ENCODE data around the gene RSPH1. TPM values are rescaled to one million over a fixed set of nuclear protein-coding genes. Genes with fewer than 3 reads are reported as not detected.

The RSPH1 gene
- total and polyA plus RNA-seq, 12 donors, result 0.13 to 5.8 (median 0.87) TPM; not detected in 2

DNA sequence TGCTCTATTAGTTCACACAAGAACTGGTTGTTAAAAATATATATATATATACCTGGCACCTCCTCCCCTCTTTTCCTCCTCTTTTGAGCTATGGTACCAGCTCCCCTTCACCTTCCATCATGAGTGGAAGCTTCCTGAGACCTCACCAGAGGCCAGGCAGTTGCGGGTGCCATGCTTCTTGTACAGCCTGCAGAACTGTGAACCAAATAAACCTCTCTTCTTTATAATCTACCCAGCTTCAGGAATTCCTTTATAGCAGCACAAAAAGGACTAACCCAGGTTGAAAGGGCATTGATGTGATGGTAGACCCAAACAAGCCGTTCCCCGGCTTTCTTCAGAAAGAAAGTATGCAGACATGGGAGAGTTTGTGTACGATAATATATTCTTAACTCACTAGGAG lies 14.9 kb downstream of the RSPH1 start:
- intact Hi-C loops (cut with DNase I), result no loop called here
- 90 to 95% (median 93%) methylated on average over 4 of the region's 4 CpGs for WGBS, 4 donors
- Histone ChIP-seq H3K27ac (no peak overlapping the region), H3K4me1 (replicated peaks in 1 of 2) (no peaks in the 10 kb centered on the region), H3K9me3 (replicated peaks in 1 of 3) (no peaks in the 10 kb centered on the region), H3K27me3 (no peaks in the 10 kb centered on the region), H3K36me3 (replicated peaks in 1 of 2) (no peaks in the 10 kb centered on the region), H3K4me3 (no peak overlapping the region)
- DNase-seq, result peak in 1 of 7 donors; percentile 6
- TF ChIP-seq POLR2A (IDR thresholded peaks at IDR 0.05) (no peak), CTCF (IDR thresholded peaks at IDR 0.05) (no peak)

GRCh38 chr21:42480736-42481135 lies 15.3 kb downstream of the RSPH1 start:
- DNase-seq, result peak in 2 of 7 donors; percentile 7 to 39
- Histone ChIP-seq H3K27ac (no peak overlapping the region), H3K4me1 (replicated peaks in 1 of 2) (no peaks in the 10 kb centered on the region), H3K4me3 (no peak overlapping the region), H3K9me3 (replicated peaks in 1 of 3) (no peaks in the 10 kb centered on the region), H3K27me3 (no peaks in the 10 kb centered on the region), H3K36me3 (replicated peaks in 1 of 2) (no peaks in the 10 kb centered on the region)
- 86 to 92% (median 91%) methylated on average over 10 of the region's 10 CpGs for WGBS, 4 donors
- no peak for TF ChIP-seq CTCF (IDR thresholded peaks at IDR 0.05)
- TF ChIP-seq POLR2A (IDR thresholded peaks at IDR 0.05), result no peak
- intact Hi-C loops (cut with DNase I), result no loop called here

DNA sequence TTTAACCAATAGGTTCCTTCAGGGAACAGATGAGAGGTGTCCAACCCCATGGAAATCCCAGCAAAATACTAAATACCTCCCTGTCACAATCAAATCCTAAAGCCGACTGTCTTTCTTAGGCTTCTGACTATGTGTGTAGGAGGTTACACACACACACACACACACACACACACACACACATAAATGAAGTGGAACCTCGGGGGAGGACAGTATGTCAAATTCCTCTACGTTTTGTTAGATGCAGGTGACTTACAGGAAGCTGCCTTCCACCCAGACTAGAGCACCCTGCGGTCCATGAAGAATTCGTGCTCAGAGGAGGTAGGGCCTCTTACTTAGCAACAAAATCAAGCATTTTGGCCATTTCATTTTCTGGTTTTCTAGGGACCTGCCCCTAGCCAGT lies 16.4 kb downstream of the RSPH1 start:
- Histone ChIP-seq H3K27ac (no peak overlapping the region), H3K4me3 (no peak overlapping the region), H3K9me3 (replicated peaks in 1 of 3) (no peaks in the 10 kb centered on the region), H3K27me3 (no peaks in the 10 kb centered on the region), H3K4me1 (replicated peaks in 1 of 2) (no peaks in the 10 kb centered on the region), H3K36me3 (replicated peaks in 1 of 2) (no peaks in the 10 kb centered on the region)
- peak in 2 of 7 donors; percentile 0 to 11 for DNase-seq
- TF ChIP-seq POLR2A (IDR thresholded peaks at IDR 0.05) (no peak), CTCF (IDR thresholded peaks at IDR 0.05) (no peak)
- intact Hi-C loops (cut with DNase I), result no loop called here
- 76 to 93% (median 79%) methylated on average over 5 of the region's 5 CpGs for WGBS, 4 donors

GRCh38 chr21:42478504-42478903 lies 17.5 kb downstream of the RSPH1 start:
- H3K36me3 ChIP-seq (replicated peaks in 1 of 2), result no peaks in the 10 kb centered on the region
- DNase-seq, result no peak
- no peaks in the 10 kb centered on the region for H3K27me3 ChIP-seq
- H3K4me1 ChIP-seq (replicated peaks in 1 of 2), result no peaks in the 10 kb centered on the region
- no peak overlapping the region for H3K27ac ChIP-seq
- WGBS, 4 donors, result 69 to 77% (median 75%) methylated on average over 7 of the region's 7 CpGs
- no peaks in the 10 kb centered on the region for H3K9me3 ChIP-seq (replicated peaks in 1 of 3)
- no peak for TF ChIP-seq CTCF (IDR thresholded peaks at IDR 0.05)
- no peak for TF ChIP-seq POLR2A (IDR thresholded peaks at IDR 0.05)
- no peak overlapping the region for H3K4me3 ChIP-seq
- intact Hi-C loops (cut with DNase I), result no loop called here
